ENCODE results near the gene FNTB. TPM values are rescaled to one million over a fixed set of nuclear protein-coding genes. Genes with fewer than 3 reads are reported as not detected.

FNTB gene
- total RNA-seq, 1 donor from 2014 or later = 22.4 TPM

- no peak for TF ChIP-seq CTCF (IDR thresholded peaks at IDR 0.05; ENCODE audit: unreplicated experiment)
- Mint-ChIP-seq H3K4me3 (ENCODE audit: low read depth) (no peak overlapping the region), H3K27ac (peak overlapping the region; percentile 42), H3K9me3 (ENCODE audit: low read depth) (no peaks in the 10 kb centered on the region), H3K36me3 (ENCODE audit: insufficient read depth) (peaks cover 16% of the 10 kb centered on the region), H3K4me1 (ENCODE audit: low read depth) (peaks cover 41% of the 10 kb centered on the region), H3K27me3 (peaks cover 3% of the 10 kb centered on the region)
- no peak for DNase-seq (ENCODE audit: low spot score, unreplicated experiment)
Measured at GRCh38 chr14:64939817-64940190, 46.9 kb upstream of the FNTB start.

GRCh38 chr14:64940336-64940910 is 46.3 kb upstream of the FNTB start:
- no peak overlapping the region for H3K4me3 Mint-ChIP-seq (ENCODE audit: low read depth)
- TF ChIP-seq CTCF (IDR thresholded peaks at IDR 0.05; ENCODE audit: unreplicated experiment) = no peak
- peaks cover 3% of the 10 kb centered on the region for H3K27me3 Mint-ChIP-seq
- peaks cover 39% of the 10 kb centered on the region for H3K4me1 Mint-ChIP-seq (ENCODE audit: low read depth)
- DNase-seq (ENCODE audit: low spot score, unreplicated experiment) = no peak
- H3K36me3 Mint-ChIP-seq (ENCODE audit: insufficient read depth) = peaks cover 17% of the 10 kb centered on the region
- H3K27ac Mint-ChIP-seq = no peak overlapping the region
- no peaks in the 10 kb centered on the region for H3K9me3 Mint-ChIP-seq (ENCODE audit: low read depth)

GRCh38 chr14:64942531-64943111 is 44.1 kb upstream of the FNTB start, which contains the start of gene GPX2:
Gene GPX2 (minus strand): TSS chr14:64942745. CDS start chr14:64942726, 19 bp downstream.
- Mint-ChIP-seq H3K9me3 (ENCODE audit: low read depth) (no peaks in the 10 kb centered on the region), H3K27ac (peak within 1 kb of the TSS; percentile 94), H3K36me3 (ENCODE audit: insufficient read depth) (peaks cover 17% of the 10 kb centered on the region), H3K4me3 (ENCODE audit: low read depth) (peak within 1 kb of the TSS; percentile 17), H3K4me1 (ENCODE audit: low read depth) (peaks cover 31% of the 10 kb centered on the region), H3K27me3 (peaks cover 3% of the 10 kb centered on the region)
- no peak for DNase-seq (ENCODE audit: low spot score, unreplicated experiment)
- no peak for TF ChIP-seq CTCF (IDR thresholded peaks at IDR 0.05; ENCODE audit: unreplicated experiment)

GRCh38 chr14:64943556-64943955 is 43.1 kb upstream of the FNTB start:
- TF ChIP-seq CTCF (IDR thresholded peaks at IDR 0.05; ENCODE audit: unreplicated experiment) = no peak
- H3K4me1 Mint-ChIP-seq (ENCODE audit: low read depth) = peaks cover 28% of the 10 kb centered on the region

GRCh38 chr14:64944041-64944440 is 42.7 kb upstream of the FNTB start:
- H3K27me3 Mint-ChIP-seq = peaks cover 3% of the 10 kb centered on the region
- no peak for TF ChIP-seq CTCF (IDR thresholded peaks at IDR 0.05; ENCODE audit: unreplicated experiment)
- H3K27ac Mint-ChIP-seq = no peak overlapping the region
- H3K4me3 Mint-ChIP-seq (ENCODE audit: low read depth) = no peak overlapping the region
- peaks cover 14% of the 10 kb centered on the region for H3K36me3 Mint-ChIP-seq (ENCODE audit: insufficient read depth)
- H3K9me3 Mint-ChIP-seq (ENCODE audit: low read depth) = no peaks in the 10 kb centered on the region
- peaks cover 23% of the 10 kb centered on the region for H3K4me1 Mint-ChIP-seq (ENCODE audit: low read depth)
- DNase-seq (ENCODE audit: low spot score, unreplicated experiment) = no peak

More at GRCh38 chr14:64943556-64943955, 43.1 kb upstream of the FNTB start:
- H3K27ac Mint-ChIP-seq = peak overlapping the region; percentile 94
- H3K36me3 Mint-ChIP-seq (ENCODE audit: insufficient read depth) = peaks cover 14% of the 10 kb centered on the region
- no peak overlapping the region for H3K4me3 Mint-ChIP-seq (ENCODE audit: low read depth)
- H3K9me3 Mint-ChIP-seq (ENCODE audit: low read depth) = no peaks in the 10 kb centered on the region
- H3K27me3 Mint-ChIP-seq = peaks cover 3% of the 10 kb centered on the region
- DNase-seq (ENCODE audit: low spot score, unreplicated experiment) = no peak
